ENCODE results near the gene PDIA5. TPM values are rescaled to one million over a fixed set of nuclear protein-coding genes. Genes with fewer than 3 reads are reported as not detected.
A peak's percentile ranks its signal among the peaks of the same experiment; 100 is the strongest.

The PDIA5 gene
- 7.0 and 7.7 TPM in 2 replicates for total RNA-seq (2014; rRNA removed; shearing (Covaris generic))

DNA sequence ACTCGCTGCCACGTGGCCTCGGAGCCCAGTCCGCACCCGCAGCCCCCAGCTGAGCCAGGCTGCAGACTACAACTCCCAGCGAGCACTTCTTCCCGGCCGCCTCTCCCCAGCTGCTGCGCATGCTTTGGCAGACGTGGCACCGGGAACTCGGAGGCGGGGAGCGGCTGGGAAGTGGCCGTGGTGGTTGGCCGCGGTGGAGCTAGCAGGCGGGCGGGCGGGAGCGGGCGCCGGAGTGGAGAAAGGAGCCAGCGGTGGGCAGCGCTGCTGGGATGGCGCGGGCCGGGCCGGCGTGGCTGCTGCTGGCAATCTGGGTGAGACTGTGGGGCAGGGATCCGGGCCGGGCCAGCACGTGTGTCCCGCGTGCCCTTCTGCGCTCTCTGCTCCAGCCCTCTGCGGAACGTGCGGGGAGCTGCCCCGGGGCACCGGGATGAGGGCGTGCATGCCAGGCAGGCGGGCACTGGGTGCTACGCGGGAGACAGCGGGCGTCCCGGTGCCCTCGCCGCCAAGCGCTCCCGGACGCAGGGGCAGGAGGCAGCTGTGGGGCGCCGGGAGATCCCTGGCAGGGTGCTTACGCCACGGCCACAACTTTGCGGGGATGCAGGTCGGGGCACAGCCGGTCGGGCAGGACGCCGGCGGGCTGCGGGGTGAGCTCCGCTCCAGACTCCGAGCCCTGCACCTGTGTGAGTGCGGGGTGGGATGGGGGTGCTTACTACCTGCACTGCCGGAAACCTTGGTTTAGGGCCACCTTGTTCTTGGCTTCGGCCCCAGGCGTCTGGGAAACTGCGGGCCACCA, at the start of gene PDIA5:
TSS of gene PDIA5 (plus strand) at position 130 of the 793 bp plus-strand sequence. CDS start at position 270, 140 bp downstream.
- H3K36me3 ChIP-seq: no peaks in the 10 kb centered on the region
- peaks cover 5% of the 10 kb centered on the region; the same call in 1 of the 2 replicates for H3K27me3 ChIP-seq (replicated peaks)
- DNase-seq (ENCODE audit: low read depth in 1 of 2, low spot score in 2 of 2): peak; percentile 67 to 86
- no peak within 1 kb of the TSS for H3K27ac ChIP-seq
- H3K9me3 ChIP-seq (replicated peaks): no peaks in the 10 kb centered on the region
- H3K4me3 ChIP-seq: peak within 1 kb of the TSS; percentile 54
- peaks cover 29% of the 10 kb centered on the region for H3K4me1 ChIP-seq (replicated peaks)

GRCh38 chr3:123018683-123019082, 48.1 kb upstream of the PDIA5 start:
- Histone ChIP-seq H3K36me3 (no peaks in the 10 kb centered on the region), H3K4me1 (replicated peaks) (no peaks in the 10 kb centered on the region), H3K4me3 (no peak overlapping the region), H3K27ac (no peak overlapping the region), H3K27me3 (replicated peaks) (peaks cover 67% of the 10 kb centered on the region), H3K9me3 (replicated peaks) (no peaks in the 10 kb centered on the region)
- no peak for DNase-seq (ENCODE audit: low read depth in 1 of 2, low spot score in 2 of 2)

GRCh38 chr3:123019161-123019560, 47.7 kb upstream of the PDIA5 start:
- Histone ChIP-seq H3K4me3 (no peak overlapping the region), H3K9me3 (replicated peaks) (no peaks in the 10 kb centered on the region), H3K4me1 (replicated peaks) (no peaks in the 10 kb centered on the region), H3K27ac (no peak overlapping the region), H3K36me3 (no peaks in the 10 kb centered on the region), H3K27me3 (replicated peaks) (peaks cover 65% of the 10 kb centered on the region)
- DNase-seq (ENCODE audit: low read depth in 1 of 2, low spot score in 2 of 2): no peak

DNA sequence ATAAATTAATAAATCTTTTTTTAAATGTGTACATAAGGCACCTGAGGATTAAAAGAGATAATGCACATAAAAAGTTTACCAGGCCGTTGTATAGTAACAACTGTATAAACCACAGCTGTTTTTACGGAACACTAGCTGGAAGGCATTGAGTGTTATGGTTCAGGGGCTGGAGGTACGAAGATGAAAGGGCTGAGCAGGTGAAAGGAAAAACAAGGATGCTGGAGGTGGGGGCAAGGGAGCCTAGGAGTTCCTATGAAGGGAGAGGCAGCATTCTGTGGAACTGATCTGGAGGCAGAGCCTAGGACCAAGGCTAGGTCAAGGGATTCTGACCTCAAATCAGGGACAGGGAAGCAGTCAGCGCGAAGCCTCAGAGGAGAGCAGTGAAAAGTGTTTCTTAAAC, 47.2 kb upstream of the PDIA5 start:
- DNase-seq (ENCODE audit: low read depth in 1 of 2, low spot score in 2 of 2): no peak
- H3K4me3 ChIP-seq: no peak overlapping the region

DNA sequence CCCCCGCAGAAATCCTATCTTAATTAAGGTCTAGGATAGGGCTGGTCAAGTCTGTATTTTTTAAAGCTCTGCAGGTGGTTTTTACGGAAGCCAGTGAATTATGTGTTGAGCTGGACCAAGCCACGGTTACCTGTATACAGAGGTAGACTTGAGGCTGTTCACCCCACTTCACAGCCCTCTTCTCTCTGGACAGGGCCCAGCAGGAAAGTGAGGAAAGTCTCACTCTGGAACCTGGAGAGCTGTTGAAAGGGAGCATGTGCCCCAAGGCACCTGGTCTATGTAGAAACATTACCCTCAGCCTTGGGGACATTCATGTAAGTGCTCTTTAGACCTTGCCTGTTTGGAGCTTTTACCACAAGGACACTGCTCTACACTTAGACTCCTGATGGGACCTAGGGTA, 46.1 kb upstream of the PDIA5 start:
- peaks cover 75% of the 10 kb centered on the region for H3K27me3 ChIP-seq (replicated peaks)
- H3K36me3 ChIP-seq: no peaks in the 10 kb centered on the region
- no peaks in the 10 kb centered on the region for H3K4me1 ChIP-seq (replicated peaks)
- H3K4me3 ChIP-seq: no peak overlapping the region
- no peak overlapping the region for H3K27ac ChIP-seq
- 0 out of 2 replicates have a peak, but pooled peaks cover 2% of the 10 kb centered on the region for H3K9me3 ChIP-seq (replicated peaks)
- DNase-seq (ENCODE audit: low read depth in 1 of 2, low spot score in 2 of 2): no peak

More for the DNA sequence above, 47.2 kb upstream of the PDIA5 start:
- Histone ChIP-seq H3K36me3 (no peaks in the 10 kb centered on the region), H3K9me3 (replicated peaks) (0 out of 2 replicates have a peak, but pooled peaks cover 2% of the 10 kb centered on the region), H3K4me1 (replicated peaks) (no peaks in the 10 kb centered on the region), H3K27ac (no peak overlapping the region), H3K27me3 (replicated peaks) (peaks cover 65% of the 10 kb centered on the region)

- no peaks in the 10 kb centered on the region for H3K4me1 ChIP-seq (replicated peaks)
- no peak overlapping the region for H3K4me3 ChIP-seq
- H3K27me3 ChIP-seq (replicated peaks): peaks cover 79% of the 10 kb centered on the region
Measured at GRCh38 chr3:123021388-123021787, 45.4 kb upstream of the PDIA5 start.

GRCh38 chr3:123021996-123022510, 44.8 kb upstream of the PDIA5 start:
- Histone ChIP-seq H3K4me1 (replicated peaks) (peaks cover 6% of the 10 kb centered on the region), H3K4me3 (no peak overlapping the region), H3K27ac (no peak overlapping the region), H3K9me3 (replicated peaks) (0 out of 2 replicates have a peak, but pooled peaks cover 2% of the 10 kb centered on the region), H3K36me3 (no peaks in the 10 kb centered on the region), H3K27me3 (replicated peaks) (peaks cover 86% of the 10 kb centered on the region)
- DNase-seq (ENCODE audit: low read depth in 1 of 2, low spot score in 2 of 2): no peak

More at GRCh38 chr3:123021388-123021787, 45.4 kb upstream of the PDIA5 start:
- H3K27ac ChIP-seq: no peak overlapping the region
- H3K9me3 ChIP-seq (replicated peaks): 0 out of 2 replicates have a peak, but pooled peaks cover 2% of the 10 kb centered on the region
- no peak for DNase-seq (ENCODE audit: low read depth in 1 of 2, low spot score in 2 of 2)
- H3K36me3 ChIP-seq: no peaks in the 10 kb centered on the region

DNA sequence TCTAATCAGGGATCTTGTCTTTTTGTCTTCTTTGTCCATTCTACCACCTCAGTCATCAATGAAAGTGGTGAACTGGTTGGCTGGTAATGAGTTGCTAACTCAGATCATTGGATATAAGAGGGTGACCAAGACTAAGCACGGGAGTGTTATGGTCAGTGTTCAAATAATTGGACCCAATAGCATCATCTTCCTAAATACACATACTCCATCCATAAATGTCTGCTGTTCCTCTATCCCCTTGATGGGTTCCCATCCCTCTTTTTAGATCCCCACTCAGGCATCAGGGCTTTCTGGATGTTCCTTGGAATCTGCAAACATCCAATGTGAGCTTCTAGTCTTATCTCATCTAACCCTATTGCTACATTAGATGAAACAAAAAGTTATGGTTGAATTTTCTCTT, 42.8 kb upstream of the PDIA5 start:
- Histone ChIP-seq H3K36me3 (no peaks in the 10 kb centered on the region), H3K27ac (no peak overlapping the region), H3K4me3 (no peak overlapping the region), H3K4me1 (replicated peaks) (peaks cover 20% of the 10 kb centered on the region), H3K27me3 (replicated peaks) (peaks cover 96% of the 10 kb centered on the region), H3K9me3 (replicated peaks) (0 out of 2 replicates have a peak, but pooled peaks cover 2% of the 10 kb centered on the region)
- no peak for DNase-seq (ENCODE audit: low read depth in 1 of 2, low spot score in 2 of 2)

GRCh38 chr3:123025642-123026521, 40.9 kb upstream of the PDIA5 start:
- Histone ChIP-seq H3K4me3 (no peak overlapping the region), H3K36me3 (no peaks in the 10 kb centered on the region), H3K27ac (no peak overlapping the region), H3K4me1 (replicated peaks) (peaks cover 20% of the 10 kb centered on the region), H3K9me3 (replicated peaks) (0 out of 2 replicates have a peak, but pooled peaks cover 2% of the 10 kb centered on the region), H3K27me3 (replicated peaks) (peaks cover 96% of the 10 kb centered on the region)
- DNase-seq (ENCODE audit: low read depth in 1 of 2, low spot score in 2 of 2): no peak

GRCh38 chr3:123026565-123027291, 40.1 kb upstream of the PDIA5 start:
- Histone ChIP-seq H3K27me3 (replicated peaks) (peaks cover 96% of the 10 kb centered on the region), H3K27ac (no peak overlapping the region), H3K4me1 (replicated peaks) (peaks cover 20% of the 10 kb centered on the region), H3K4me3 (no peak overlapping the region), H3K9me3 (replicated peaks) (0 out of 2 replicates have a peak, but pooled peaks cover 2% of the 10 kb centered on the region), H3K36me3 (no peaks in the 10 kb centered on the region)
- DNase-seq (ENCODE audit: low read depth in 1 of 2, low spot score in 2 of 2): no peak

- no peak for DNase-seq (ENCODE audit: low read depth in 1 of 2, low spot score in 2 of 2)
- no peak within 1 kb of the TSS for H3K27ac ChIP-seq
- H3K36me3 ChIP-seq: no peaks in the 10 kb centered on the region
- H3K9me3 ChIP-seq (replicated peaks): 0 out of 2 replicates have a peak, but pooled peaks cover 2% of the 10 kb centered on the region
- H3K4me3 ChIP-seq: no peak within 1 kb of the TSS
- peaks cover 94% of the 10 kb centered on the region for H3K27me3 ChIP-seq (replicated peaks)
- H3K4me1 ChIP-seq (replicated peaks): peaks cover 20% of the 10 kb centered on the region
Measured at GRCh38 chr3:123027292-123028232, 39.3 kb upstream of the PDIA5 start, which contains the start of gene SEMA5B. TSS of gene SEMA5B (minus strand) at chr3:123027763. CDS start at chr3:122961263, 66,500 bp downstream.

- Histone ChIP-seq H3K4me1 (replicated peaks) (peaks cover 20% of the 10 kb centered on the region), H3K27me3 (replicated peaks) (peaks cover 92% of the 10 kb centered on the region), H3K4me3 (no peak overlapping the region), H3K27ac (no peak overlapping the region), H3K9me3 (replicated peaks) (0 out of 2 replicates have a peak, but pooled peaks cover 2% of the 10 kb centered on the region), H3K36me3 (no peaks in the 10 kb centered on the region)
- peak in 1 of 2 experiments; percentile 33 for DNase-seq (ENCODE audit: low read depth in 1 of 2, low spot score in 2 of 2)
Measured at GRCh38 chr3:123028233-123028828, 38.5 kb upstream of the PDIA5 start.
